Measurements from ENCODE around the gene SHROOM3.

SHROOM3 gene

DNA sequence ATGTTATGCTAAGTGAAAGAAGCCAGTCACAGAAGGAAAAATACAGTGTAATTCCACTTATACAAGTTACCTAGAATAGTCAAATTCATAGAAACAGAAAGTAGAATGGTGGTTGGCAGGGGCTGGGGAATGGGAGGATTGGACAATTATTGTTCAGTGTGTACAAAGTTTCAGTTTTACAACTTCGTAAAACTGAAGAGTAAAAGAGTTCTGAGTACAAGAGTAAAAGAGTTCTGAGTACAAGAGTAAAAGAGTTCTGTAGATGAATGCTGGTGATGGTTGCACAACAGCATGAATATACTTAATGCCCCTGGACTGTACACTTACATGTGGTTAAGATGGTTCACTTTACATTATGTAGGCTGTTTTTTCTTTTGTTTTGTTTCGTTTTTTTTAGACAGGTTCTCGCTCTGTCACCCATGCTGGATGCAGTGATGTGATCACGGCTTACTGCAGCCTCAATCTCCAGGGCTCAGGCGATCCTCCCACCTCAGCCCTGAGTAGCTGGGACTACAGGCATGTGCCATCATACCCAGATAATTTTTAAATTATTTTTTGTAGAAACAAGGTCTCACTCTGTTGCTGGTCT is 232.0 kb downstream of the SHROOM3 start:
- DNase-seq, result no peak

- DNase-seq, result no peak
Measured at GRCh38 chr4:76670631-76671030, 235.6 kb downstream of the SHROOM3 start.

GRCh38 chr4:76673362-76673761 is 238.3 kb downstream of the SHROOM3 start:
- DNase-seq, result no peak

DNA sequence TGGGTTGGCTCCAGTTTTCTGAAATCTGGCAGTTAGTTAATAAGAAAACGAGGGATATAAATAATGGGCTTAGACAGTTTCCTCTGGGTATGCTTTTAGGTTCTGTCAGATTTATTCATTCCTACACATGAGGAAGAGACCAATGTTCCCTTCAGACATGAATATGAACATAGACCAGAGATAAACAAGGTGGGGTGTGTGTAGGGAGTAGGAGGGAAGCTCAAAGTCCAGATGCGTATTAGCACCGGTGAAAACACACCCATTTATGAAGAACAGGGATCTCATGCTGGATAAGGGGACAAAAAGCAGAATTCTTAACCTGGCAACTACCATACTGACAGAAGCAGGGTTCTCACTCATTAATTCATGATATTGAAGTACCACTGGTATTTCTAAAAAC is 240.0 kb downstream of the SHROOM3 start:
- DNase-seq, result no peak

DNA sequence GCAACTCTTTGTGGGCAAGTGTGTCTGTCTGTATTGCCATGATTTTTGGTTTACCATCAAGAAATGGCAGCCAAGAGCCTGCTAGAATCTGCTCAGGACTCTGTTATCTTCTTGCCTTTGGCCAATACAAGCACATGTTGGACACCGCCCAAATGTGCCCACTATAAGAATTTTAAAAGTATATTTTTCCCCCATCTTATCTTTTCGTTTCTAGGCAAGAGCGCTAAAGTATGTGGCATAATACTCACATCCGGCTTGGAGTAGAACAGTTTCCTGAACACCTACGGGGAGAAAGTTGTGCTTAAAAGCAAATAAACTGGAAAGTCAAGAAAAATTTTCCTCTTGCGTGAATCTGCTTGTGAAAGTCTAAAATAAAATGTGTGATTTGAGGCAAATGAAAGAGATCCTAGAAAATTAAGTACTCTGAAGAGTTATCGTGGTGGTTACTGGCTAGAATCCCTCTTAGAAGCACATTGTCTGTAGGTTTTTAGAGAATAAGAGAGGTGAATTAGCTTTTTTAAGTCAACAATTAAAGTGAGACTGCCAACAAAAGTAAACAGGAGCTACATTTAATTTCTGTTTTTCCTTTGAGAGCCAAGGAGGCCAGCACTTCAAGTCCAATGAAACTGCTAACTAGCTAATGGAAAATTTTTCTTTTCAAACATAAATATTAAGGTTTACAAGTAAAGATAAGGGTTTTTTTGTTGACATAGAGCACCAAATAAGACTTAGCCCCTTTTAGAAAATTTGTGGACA is 242.7 kb downstream of the SHROOM3 start:
- DNase-seq, result no peak

DNA sequence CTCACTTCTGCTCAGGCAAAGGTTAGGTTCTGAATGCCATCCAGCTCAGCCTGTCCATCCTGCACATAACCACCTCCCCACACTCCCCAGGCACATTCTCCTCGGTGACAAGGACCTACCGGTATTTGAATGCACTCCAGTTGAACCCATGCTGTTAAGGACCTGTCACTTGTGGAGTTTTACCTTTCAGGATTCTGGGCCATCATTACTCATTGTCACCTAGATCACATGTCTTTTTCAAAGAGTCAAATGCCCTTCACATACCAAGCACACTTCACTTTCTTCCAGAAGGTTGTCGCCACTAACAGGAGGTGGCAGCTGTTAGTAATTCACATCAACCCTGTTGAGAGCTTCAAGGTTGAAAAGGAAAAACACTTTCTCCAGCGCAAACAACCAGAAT is 244.7 kb downstream of the SHROOM3 start:
- no peak for DNase-seq

DNA sequence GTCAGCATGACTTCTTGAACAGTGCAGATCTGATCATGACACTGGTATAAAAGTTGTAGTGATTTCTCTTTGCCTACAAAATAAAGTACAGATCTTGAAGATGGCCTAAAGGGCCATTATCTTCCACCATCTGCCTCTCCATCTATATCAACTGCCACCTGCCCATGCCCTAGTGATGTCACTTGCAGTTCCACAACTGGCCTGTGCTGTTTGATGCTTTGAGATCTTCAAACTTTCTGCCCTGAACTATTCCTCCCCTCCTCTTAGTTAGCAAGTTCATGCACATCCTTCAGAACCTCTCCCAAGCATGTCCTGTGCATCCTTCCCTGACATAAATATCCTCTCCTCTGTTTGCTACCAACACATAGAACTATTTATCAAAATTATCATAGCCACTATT is 245.9 kb downstream of the SHROOM3 start:
- no peak for DNase-seq

- no peak for DNase-seq
Measured at GRCh38 chr4:76681996-76682395, 247.0 kb downstream of the SHROOM3 start.

GRCh38 chr4:76683144-76683543 is 248.1 kb downstream of the SHROOM3 start:
- DNase-seq, result no peak

DNA sequence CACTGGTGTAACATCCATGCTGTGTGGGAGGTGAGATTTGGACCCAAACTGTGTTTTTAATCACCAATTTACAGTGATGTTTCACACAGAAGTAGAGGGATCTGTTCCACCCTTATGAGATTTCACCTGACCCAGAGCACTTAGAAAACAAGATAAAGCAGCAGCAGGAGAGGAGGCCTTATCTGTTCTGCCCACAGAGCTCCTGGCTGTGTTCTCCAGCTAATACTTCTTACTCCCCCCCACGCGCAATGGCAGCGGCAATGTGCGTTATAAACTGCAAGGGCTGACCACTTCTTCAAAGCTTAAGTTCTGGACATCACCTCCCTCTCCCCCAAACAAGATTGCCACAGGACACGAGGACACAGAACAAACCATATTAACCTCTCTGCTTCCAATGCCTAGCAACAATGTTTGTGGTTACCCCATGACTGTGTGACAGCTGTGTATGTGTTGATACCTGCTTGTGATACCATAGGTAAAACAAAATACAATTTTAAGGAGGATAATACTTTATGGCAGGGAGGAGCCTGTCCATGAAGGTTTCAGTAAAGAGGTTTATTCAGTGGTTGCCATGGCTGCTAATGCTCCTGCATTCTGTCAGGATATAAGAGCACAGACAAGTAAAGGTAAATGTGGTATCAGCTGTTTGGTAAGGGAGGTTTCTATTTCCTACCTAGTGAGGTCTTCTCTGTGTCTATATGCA is 252.9 kb downstream of the SHROOM3 start:
- DNase-seq, result no peak

DNA sequence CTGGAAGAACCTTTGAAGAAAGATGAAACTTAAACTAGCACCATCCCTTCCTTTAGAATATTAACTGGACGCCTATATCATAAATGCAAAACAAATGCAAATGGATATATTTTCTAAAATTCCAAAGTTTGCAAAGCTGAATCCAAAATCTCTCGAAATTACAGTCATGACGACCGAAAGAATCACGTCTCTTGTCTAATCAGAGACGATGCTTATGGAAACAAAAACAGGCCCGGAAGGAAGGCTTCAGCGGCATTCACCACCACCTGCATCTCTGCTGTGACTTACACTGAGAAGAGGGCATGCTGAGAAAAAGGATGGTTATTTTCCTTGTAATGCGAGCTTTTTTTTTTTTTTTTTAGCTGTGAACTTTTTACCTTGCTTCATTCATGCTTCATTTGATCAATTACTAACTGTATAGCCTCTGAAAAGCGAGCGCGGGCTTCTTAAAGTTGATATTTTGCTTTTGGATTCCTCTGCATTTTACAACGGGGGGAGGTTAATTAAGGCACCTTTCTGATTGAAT is 253.7 kb downstream of the SHROOM3 start:
- DNase-seq, result no peak

- DNase-seq, result no peak
Measured at GRCh38 chr4:76689145-76689817, 254.3 kb downstream of the SHROOM3 start.

- DNase-seq, result no peak
Measured at GRCh38 chr4:76690011-76690905, 255.2 kb downstream of the SHROOM3 start.

DNA sequence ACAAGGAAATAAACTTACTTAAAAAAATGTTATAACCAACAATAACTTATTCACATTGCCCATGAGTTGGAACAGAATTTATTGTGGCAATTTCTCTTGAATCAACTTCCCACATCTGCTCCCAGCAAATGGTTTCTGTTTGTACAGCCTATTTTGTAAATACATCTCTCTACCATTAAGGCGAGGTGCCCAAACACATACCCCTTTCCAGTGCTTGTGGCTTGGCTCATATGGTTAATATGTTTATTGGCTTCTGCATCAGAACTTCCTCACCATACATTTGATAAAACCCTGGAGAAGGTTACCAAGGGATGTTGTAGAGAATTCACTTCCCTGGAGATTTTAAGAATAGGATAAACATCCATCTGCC is 255.9 kb downstream of the SHROOM3 start:
- no peak for DNase-seq

DNA sequence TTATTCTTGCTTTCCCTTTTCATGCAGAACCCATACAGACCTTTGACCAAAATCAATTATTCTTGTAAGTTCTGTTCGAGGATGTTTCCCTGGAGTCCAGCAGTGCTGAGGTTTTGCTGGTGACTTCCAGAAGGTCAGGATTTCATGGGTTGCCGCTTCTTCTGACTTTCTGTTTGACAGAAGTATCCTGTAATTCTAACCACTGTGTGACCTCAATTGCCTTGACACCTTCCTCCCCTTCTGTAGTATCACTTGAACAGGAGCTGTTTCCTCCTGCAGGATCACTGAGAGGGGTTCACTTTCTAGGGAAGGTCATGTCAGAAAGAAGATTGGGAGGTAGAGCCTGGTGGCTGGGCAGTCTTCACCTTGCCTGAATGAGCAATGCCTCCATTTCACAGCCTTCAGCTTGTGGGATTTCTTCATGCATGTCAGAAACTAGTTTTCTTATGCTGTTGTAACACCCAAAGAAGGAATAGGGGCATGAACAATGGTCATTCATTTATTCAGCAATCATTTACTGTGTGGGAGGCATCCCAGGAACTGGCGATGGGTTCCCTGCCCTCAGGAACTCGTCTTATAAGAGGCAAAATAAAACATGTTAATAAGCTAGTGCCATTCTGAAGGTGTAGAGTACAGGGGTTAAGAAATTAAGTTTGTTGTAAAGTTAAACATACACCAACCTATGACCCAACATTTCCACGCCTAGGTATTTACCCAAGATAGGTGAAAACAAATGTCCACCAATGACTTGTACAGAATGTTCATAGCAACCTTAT is 257.0 kb downstream of the SHROOM3 start:
- DNase-seq, result no peak

GRCh38 chr4:76692761-76693160 is 257.7 kb downstream of the SHROOM3 start:
- no peak for DNase-seq

DNA sequence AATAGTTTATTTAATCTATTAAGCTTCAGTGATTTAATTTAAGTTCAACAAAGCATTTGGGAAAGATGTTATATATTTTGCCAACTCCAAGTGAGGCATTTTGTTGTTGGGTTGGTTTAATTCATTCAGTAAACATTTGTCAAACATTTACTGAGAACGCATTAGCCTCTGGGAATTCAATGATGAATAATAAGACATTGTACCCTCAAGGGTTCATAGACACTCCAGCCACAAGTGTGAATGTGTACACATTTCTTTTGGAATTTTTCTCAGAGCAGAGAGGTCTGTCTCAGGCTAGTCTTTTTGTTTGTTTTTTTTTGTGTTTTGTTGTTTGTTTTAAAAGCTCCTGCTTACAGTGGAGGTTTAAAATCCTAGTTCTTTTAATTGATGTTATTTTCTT is 259.0 kb downstream of the SHROOM3 start:
- no peak for DNase-seq

GRCh38 chr4:76696109-76696508 is 261.1 kb downstream of the SHROOM3 start:
- no peak for DNase-seq

- no peak for DNase-seq
Measured at GRCh38 chr4:76697129-76697803, 262.2 kb downstream of the SHROOM3 start.

GRCh38 chr4:76698141-76698540 is 263.1 kb downstream of the SHROOM3 start:
- no peak for DNase-seq

- no peak for DNase-seq
Measured at GRCh38 chr4:76699751-76700310, 264.8 kb downstream of the SHROOM3 start.
